HS-5 (cell line): ENCODE results near the gene MICALL1.
A peak's percentile ranks its signal among the peaks of the same experiment; 100 is the strongest.

Source experiments
- DNase-seq: peaks from one replicate; pipeline ENCODE4 v3.0.0-alpha.2; 2012; ENCODE audit warnings: low read depth

The MICALL1 gene

GRCh38 chr22:37904572-37905533 lies 1.2 kb upstream of the MICALL1 start:
- DNase-seq: peak; percentile 98

GRCh38 chr22:37906364-37907008 lies 389 bp downstream of the MICALL1 start:
- DNase-seq: no peak

- no peak for DNase-seq
Measured at GRCh38 chr22:37907036-37907954, 1.2 kb downstream of the MICALL1 start.

GRCh38 chr22:37909766-37910165 lies 3.7 kb downstream of the MICALL1 start:
- no peak for DNase-seq

GRCh38 chr22:37910890-37911672 lies 5.0 kb downstream of the MICALL1 start:
- DNase-seq: no peak

- no peak for DNase-seq
Measured at GRCh38 chr22:37911697-37912096, 5.6 kb downstream of the MICALL1 start.

GRCh38 chr22:37912171-37912570 lies 6.1 kb downstream of the MICALL1 start:
- DNase-seq: no peak

- no peak for DNase-seq
Measured at GRCh38 chr22:37913233-37913721, 7.2 kb downstream of the MICALL1 start.

- DNase-seq: no peak
Measured at GRCh38 chr22:37916311-37916710, 10.2 kb downstream of the MICALL1 start.

- DNase-seq: no peak
Measured at GRCh38 chr22:37917874-37918548, 11.9 kb downstream of the MICALL1 start.

- no peak for DNase-seq
Measured at GRCh38 chr22:37918580-37919270, 12.6 kb downstream of the MICALL1 start.

- no peak for DNase-seq
Measured at GRCh38 chr22:37920126-37920525, 14.0 kb downstream of the MICALL1 start.

GRCh38 chr22:37922191-37922590 lies 16.1 kb downstream of the MICALL1 start:
- no peak for DNase-seq

GRCh38 chr22:37923927-37924326 lies 17.8 kb downstream of the MICALL1 start:
- DNase-seq: no peak

GRCh38 chr22:37924386-37925065 lies 18.4 kb downstream of the MICALL1 start:
- no peak for DNase-seq

- DNase-seq: no peak
Measured at GRCh38 chr22:37925330-37925729, 19.2 kb downstream of the MICALL1 start.

- DNase-seq: no peak
Measured at GRCh38 chr22:37925767-37926166, 19.7 kb downstream of the MICALL1 start.

GRCh38 chr22:37926358-37926757 lies 20.3 kb downstream of the MICALL1 start:
- DNase-seq: no peak
